ENCODE results near the gene ALDH7A1. TPM values are rescaled to one million over a fixed set of nuclear protein-coding genes. Genes with fewer than 3 reads are reported as not detected.

Gene ALDH7A1
- total and polyA plus RNA-seq, 7 donors: 16.0 to 37.0 (median 22.2) TPM

DNA sequence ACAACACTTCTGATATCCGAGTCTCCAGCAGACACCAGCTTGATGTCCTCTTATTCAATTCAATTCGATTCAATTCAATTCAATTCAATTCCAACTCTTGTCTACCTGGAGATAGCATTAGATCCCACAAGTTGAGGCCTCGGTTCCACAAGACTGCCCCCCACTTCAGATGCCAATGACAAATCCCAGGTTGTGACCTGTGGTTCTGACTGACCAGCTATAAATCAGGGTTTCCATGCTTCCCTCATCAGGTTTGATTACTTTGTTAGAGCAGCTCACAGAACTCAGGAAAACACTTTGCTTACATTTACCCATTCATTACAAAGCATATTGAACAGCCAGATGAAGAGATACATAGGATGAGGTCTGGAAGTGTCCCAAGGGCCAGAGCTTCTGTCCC is 82.6 kb downstream of the ALDH7A1 start:
- no peaks in the 10 kb centered on the region for H3K36me3 ChIP-seq
- no peak for DNase-seq
- TF ChIP-seq, protein P1, sequence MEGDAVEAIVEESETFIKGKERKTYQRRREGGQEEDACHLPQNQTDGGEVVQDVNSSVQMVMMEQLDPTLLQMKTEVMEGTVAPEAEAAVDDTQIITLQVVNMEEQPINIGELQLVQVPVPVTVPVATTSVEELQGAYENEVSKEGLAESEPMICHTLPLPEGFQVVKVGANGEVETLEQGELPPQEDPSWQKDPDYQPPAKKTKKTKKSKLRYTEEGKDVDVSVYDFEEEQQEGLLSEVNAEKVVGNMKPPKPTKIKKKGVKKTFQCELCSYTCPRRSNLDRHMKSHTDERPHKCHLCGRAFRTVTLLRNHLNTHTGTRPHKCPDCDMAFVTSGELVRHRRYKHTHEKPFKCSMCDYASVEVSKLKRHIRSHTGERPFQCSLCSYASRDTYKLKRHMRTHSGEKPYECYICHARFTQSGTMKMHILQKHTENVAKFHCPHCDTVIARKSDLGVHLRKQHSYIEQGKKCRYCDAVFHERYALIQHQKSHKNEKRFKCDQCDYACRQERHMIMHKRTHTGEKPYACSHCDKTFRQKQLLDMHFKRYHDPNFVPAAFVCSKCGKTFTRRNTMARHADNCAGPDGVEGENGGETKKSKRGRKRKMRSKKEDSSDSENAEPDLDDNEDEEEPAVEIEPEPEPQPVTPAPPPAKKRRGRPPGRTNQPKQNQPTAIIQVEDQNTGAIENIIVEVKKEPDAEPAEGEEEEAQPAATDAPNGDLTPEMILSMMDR (IDR thresholded peaks at IDR 0.05): no peak
- TF ChIP-seq POLR2A (IDR thresholded peaks at IDR 0.05) (no peak), EP300 (IDR thresholded peaks at IDR 0.05) (no peak), POLR2AphosphoS5 (IDR thresholded peaks at IDR 0.05) (no peak)
- WGBS, 2 donors: 92 to 95% methylated on average over 3 of the region's 3 CpGs
- no peaks in the 10 kb centered on the region for H3K9me3 ChIP-seq
- no peaks in the 10 kb centered on the region for H3K27me3 ChIP-seq
- H3K27ac ChIP-seq: peak overlapping the region in 3 of 4 donors; percentile 2 to 43 (median 40)
- no peak overlapping the region for H3K4me3 ChIP-seq
- peaks cover 0 to 14% (median 9%) of the 10 kb centered on the region in 4 donors for H3K4me1 ChIP-seq
- intact Hi-C loops (cut with DNase I): no loop called here

- Histone ChIP-seq H3K27ac (no peak overlapping the region), H3K9me3 (no peaks in the 10 kb centered on the region), H3K4me1 (peaks cover 0 to 14% (median 9%) of the 10 kb centered on the region in 4 donors), H3K36me3 (no peaks in the 10 kb centered on the region), H3K27me3 (no peaks in the 10 kb centered on the region), H3K4me3 (no peak overlapping the region)
- intact Hi-C loops (cut with DNase I): no loop called here
- TF ChIP-seq EP300 (IDR thresholded peaks at IDR 0.05) (no peak), POLR2AphosphoS5 (IDR thresholded peaks at IDR 0.05) (no peak), POLR2A (IDR thresholded peaks at IDR 0.05) (no peak)
- TF ChIP-seq, protein P1 (IDR thresholded peaks at IDR 0.05): no peak
- DNase-seq: no peak
- WGBS, 2 donors: 96 to 100% methylated on average over 1 of the region's 1 CpG
These were observed 83.1 kb downstream of the ALDH7A1 start for GRCh38 chr5:126511961-126512360.

- no peaks in the 10 kb centered on the region for H3K9me3 ChIP-seq
- H3K4me1 ChIP-seq: peaks cover 0 to 8% (median 4%) of the 10 kb centered on the region in 4 donors
- H3K4me3 ChIP-seq: no peak overlapping the region
- H3K27ac ChIP-seq: peak overlapping the region; percentile 50 to 74 (median 56)
- WGBS, 2 donors: 87 to 92% methylated on average over 5 of the region's 5 CpGs
- no peaks in the 10 kb centered on the region for H3K27me3 ChIP-seq
- intact Hi-C loops (cut with DNase I): no loop called here
- no peaks in the 10 kb centered on the region for H3K36me3 ChIP-seq
- DNase-seq: no peak
- TF ChIP-seq EP300 (IDR thresholded peaks at IDR 0.05) (no peak), POLR2AphosphoS5 (IDR thresholded peaks at IDR 0.05) (no peak), POLR2A (IDR thresholded peaks at IDR 0.05) (no peak)
- TF ChIP-seq, protein P1 (IDR thresholded peaks at IDR 0.05): no peak
These were observed 85.7 kb downstream of the ALDH7A1 start for GRCh38 chr5:126509339-126509738.

DNA sequence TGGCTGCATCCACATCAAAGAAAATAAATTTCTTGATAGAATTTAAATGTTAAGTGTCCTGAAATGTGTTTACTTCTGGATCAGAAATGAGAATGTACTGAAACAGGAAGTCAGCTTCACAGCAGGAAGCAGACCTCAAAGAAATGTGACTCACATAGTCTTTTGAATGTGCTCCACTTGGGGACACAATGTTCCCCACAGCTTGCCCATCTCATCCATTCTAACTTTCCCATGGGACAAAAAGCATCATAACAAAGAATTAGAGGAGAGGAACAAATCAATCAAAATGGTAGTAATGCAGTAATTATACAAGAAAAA is 86.1 kb downstream of the ALDH7A1 start:
- no peak overlapping the region for H3K4me3 ChIP-seq
- TF ChIP-seq, protein P1 (IDR thresholded peaks at IDR 0.05): no peak
- peak; percentile 16 to 93 (median 81) for TF ChIP-seq EP300 (IDR thresholded peaks at IDR 0.05)
- no peak for TF ChIP-seq POLR2A (IDR thresholded peaks at IDR 0.05)
- peak; percentile 77 to 84 (median 78) for TF ChIP-seq POLR2AphosphoS5 (IDR thresholded peaks at IDR 0.05)
- H3K36me3 ChIP-seq: no peaks in the 10 kb centered on the region
- peak overlapping the region; percentile 58 to 74 (median 59) for H3K27ac ChIP-seq
- peaks cover 0 to 8% (median 4%) of the 10 kb centered on the region in 4 donors for H3K4me1 ChIP-seq
- no peaks in the 10 kb centered on the region for H3K27me3 ChIP-seq
- peak; percentile 84 for DNase-seq
- no peaks in the 10 kb centered on the region for H3K9me3 ChIP-seq
- intact Hi-C loops (cut with DNase I): no loop called here
